ENCODE results near the gene C19orf81. TPM values are rescaled to one million over a fixed set of nuclear protein-coding genes. Genes with fewer than 3 reads are reported as not detected.
A peak's percentile ranks its signal among the peaks of the same experiment; 100 is the strongest.
"Not testable (repeated sequence)": the region's sequence is repeated elsewhere in the genome, so short reads cannot be mapped to it uniquely, and the experiment has no call there.

C19orf81 gene
- total RNA-seq = under 1 TPM in 1 of 5 experiments, not detected in 4; 0.98 TPM
- polyA plus RNA-seq = 1 to 10 TPM in 1 of 2 donors, not detected in 1; 1.0 TPM
- total RNA-seq = not detected

GRCh38 chr19:50649433-50650391 is at the start of gene C19orf81:
C19orf81 (plus strand) TSS chr19:50649445; CDS start chr19:50649445, 0 bp downstream.
- H3K27me3 Mint-ChIP-seq = peaks cover 8 to 54% (median 41%) of the 10 kb centered on the region in 5 donors
- DNase-seq = no peak
- H3K36me3 ChIP-seq (ENCODE audit: control insufficient read depth in 2 of 3, insufficient read depth in 3 of 3, low read length in 3 of 3) = no peaks in the 10 kb centered on the region
- H3K9me3 Mint-ChIP-seq = peaks cover 0 to 35% (median 7%) of the 10 kb centered on the region in 11 donors
- H3K27me3 ChIP-seq (ENCODE audit: control insufficient read depth in 2 of 2, insufficient read depth in 2 of 2, low read length in 2 of 2) = peaks cover 0 to 3% of the 10 kb centered on the region in 2 donors
- H3K4me3 Mint-ChIP-seq = peak within 1 kb of the TSS in 1 of 10 donors; percentile 46
- H3K4me3 ChIP-seq (ENCODE audit: low read length) = no peak within 1 kb of the TSS
- no peak within 1 kb of the TSS for H3K27ac ChIP-seq (ENCODE audit: low read depth, low read length)
- ChIA-PET CTCF (no interaction called here), POLR2A (no interaction called here)
- peaks cover 0 to 2% (median 0%) of the 10 kb centered on the region in 3 experiments for H3K9me3 ChIP-seq (ENCODE audit: control insufficient read depth in 2 of 3, low read length in 3 of 3)
- H3K27ac Mint-ChIP-seq = no peak within 1 kb of the TSS
- no peaks in the 10 kb centered on the region for H3K4me1 ChIP-seq (ENCODE audit: control insufficient read depth in 2 of 2, insufficient read depth in 2 of 2, low read length in 2 of 2)
- H3K36me3 Mint-ChIP-seq = peaks cover 0 to 6% (median 4%) of the 10 kb centered on the region in 5 donors
- intact Hi-C loops (cut with micrococcal nuclease) = no loop called here
- no peak for ATAC-seq
- peaks cover 0 to 3% (median 0%) of the 10 kb centered on the region in 7 donors for H3K4me1 Mint-ChIP-seq

GRCh38 chr19:50601407-50602088 is 47.7 kb upstream of the C19orf81 start:
- H3K36me3 Mint-ChIP-seq = no peaks in the 10 kb centered on the region
- DNase-seq (no peak), ATAC-seq (no peak)
- Histone ChIP-seq H3K9me3 (ENCODE audit: control insufficient read depth in 2 of 3, low read length in 3 of 3) (no peaks in the 10 kb centered on the region), H3K27ac (ENCODE audit: low read depth, low read length) (no peak overlapping the region), H3K4me3 (ENCODE audit: low read length) (no peak overlapping the region), H3K36me3 (ENCODE audit: control insufficient read depth in 2 of 3, insufficient read depth in 3 of 3, low read length in 3 of 3) (no peaks in the 10 kb centered on the region), H3K27me3 (ENCODE audit: control insufficient read depth in 2 of 2, insufficient read depth in 2 of 2, low read length in 2 of 2) (peaks cover 0 to 3% of the 10 kb centered on the region in 2 donors), H3K4me1 (ENCODE audit: control insufficient read depth in 2 of 2, insufficient read depth in 2 of 2, low read length in 2 of 2) (no peaks in the 10 kb centered on the region)
- peaks cover 0 to 5% (median 0%) of the 10 kb centered on the region in 11 donors for H3K9me3 Mint-ChIP-seq
- ChIA-PET POLR2A (no interaction called here), CTCF (no interaction called here)
- H3K27ac Mint-ChIP-seq = no peak overlapping the region
- peaks cover 19 to 43% (median 40%) of the 10 kb centered on the region in 5 donors for H3K27me3 Mint-ChIP-seq
- no peak overlapping the region for H3K4me3 Mint-ChIP-seq
- intact Hi-C loops (cut with micrococcal nuclease) = no loop called here
- H3K4me1 Mint-ChIP-seq = peaks cover 0 to 9% (median 0%) of the 10 kb centered on the region in 7 donors

GRCh38 chr19:50602089-50602422 is 47.2 kb upstream of the C19orf81 start:
- DNase-seq = no peak
- intact Hi-C loops (cut with micrococcal nuclease) = no loop called here
- no peak for ATAC-seq
- Mint-ChIP-seq H3K4me1 (peaks cover 0 to 11% (median under 1%) of the 10 kb centered on the region in 7 donors), H3K4me3 (no peak overlapping the region), H3K9me3 (peaks cover 0 to 5% (median 0%) of the 10 kb centered on the region in 11 donors), H3K27ac (no peak overlapping the region), H3K27me3 (peaks cover 19 to 47% (median 42%) of the 10 kb centered on the region in 5 donors), H3K36me3 (peaks cover 0 to under 1% (median 0%) of the 10 kb centered on the region in 5 donors)
- ChIA-PET CTCF (no interaction called here), POLR2A (no interaction called here)
- Histone ChIP-seq H3K27ac (ENCODE audit: low read depth, low read length) (no peak overlapping the region), H3K4me1 (ENCODE audit: control insufficient read depth in 2 of 2, insufficient read depth in 2 of 2, low read length in 2 of 2) (no peaks in the 10 kb centered on the region), H3K4me3 (ENCODE audit: low read length) (no peak overlapping the region), H3K36me3 (ENCODE audit: control insufficient read depth in 2 of 3, insufficient read depth in 3 of 3, low read length in 3 of 3) (no peaks in the 10 kb centered on the region), H3K27me3 (ENCODE audit: control insufficient read depth in 2 of 2, insufficient read depth in 2 of 2, low read length in 2 of 2) (peaks cover 0 to 3% of the 10 kb centered on the region in 2 donors), H3K9me3 (ENCODE audit: control insufficient read depth in 2 of 3, low read length in 3 of 3) (no peaks in the 10 kb centered on the region)

- Mint-ChIP-seq H3K9me3 (peaks cover 0 to 10% (median under 1%) of the 10 kb centered on the region in 11 donors), H3K27me3 (peaks cover 19 to 52% (median 46%) of the 10 kb centered on the region in 5 donors), H3K27ac (no peak overlapping the region), H3K4me3 (no peak overlapping the region), H3K36me3 (peaks cover 0 to 5% (median 0%) of the 10 kb centered on the region in 5 donors), H3K4me1 (peaks cover 0 to 15% (median 4%) of the 10 kb centered on the region in 7 donors)
- no peak overlapping the region for H3K27ac ChIP-seq (ENCODE audit: low read depth, low read length)
- peaks cover 0 to 3% of the 10 kb centered on the region in 2 donors for H3K27me3 ChIP-seq (ENCODE audit: control insufficient read depth in 2 of 2, insufficient read depth in 2 of 2, low read length in 2 of 2)
- intact Hi-C loops (cut with micrococcal nuclease) = no loop called here
- ChIA-PET POLR2A (no interaction called here), CTCF (no interaction called here)
- H3K36me3 ChIP-seq (ENCODE audit: control insufficient read depth in 2 of 3, insufficient read depth in 3 of 3, low read length in 3 of 3) = no peaks in the 10 kb centered on the region
- ATAC-seq (no peak), DNase-seq (no peak)
- no peaks in the 10 kb centered on the region for H3K9me3 ChIP-seq (ENCODE audit: control insufficient read depth in 2 of 3, low read length in 3 of 3)
- no peaks in the 10 kb centered on the region for H3K4me1 ChIP-seq (ENCODE audit: control insufficient read depth in 2 of 2, insufficient read depth in 2 of 2, low read length in 2 of 2)
- H3K4me3 ChIP-seq (ENCODE audit: low read length) = no peak overlapping the region
These were observed 46.7 kb upstream of the C19orf81 start for GRCh38 chr19:50602496-50602895.

- Histone ChIP-seq H3K27me3 (ENCODE audit: control insufficient read depth in 2 of 2, insufficient read depth in 2 of 2, low read length in 2 of 2) (peaks cover 0 to 3% of the 10 kb centered on the region in 2 donors), H3K4me3 (ENCODE audit: low read length) (no peak overlapping the region), H3K27ac (ENCODE audit: low read depth, low read length) (no peak overlapping the region), H3K4me1 (ENCODE audit: control insufficient read depth in 2 of 2, insufficient read depth in 2 of 2, low read length in 2 of 2) (no peaks in the 10 kb centered on the region), H3K9me3 (ENCODE audit: control insufficient read depth in 2 of 3, low read length in 3 of 3) (no peaks in the 10 kb centered on the region), H3K36me3 (ENCODE audit: control insufficient read depth in 2 of 3, insufficient read depth in 3 of 3, low read length in 3 of 3) (no peaks in the 10 kb centered on the region)
- H3K9me3 Mint-ChIP-seq = peaks cover 0 to 11% (median 3%) of the 10 kb centered on the region in 11 donors
- CTCF ChIA-PET = no interaction called here
- peaks cover 0 to 19% (median 7%) of the 10 kb centered on the region in 7 donors for H3K4me1 Mint-ChIP-seq
- peaks cover 0 to 5% (median 0%) of the 10 kb centered on the region in 5 donors for H3K36me3 Mint-ChIP-seq
- no peak overlapping the region for H3K4me3 Mint-ChIP-seq
- POLR2A ChIA-PET = no interaction called here
- ATAC-seq (no peak), DNase-seq (no peak)
- intact Hi-C loops (cut with micrococcal nuclease) = no loop called here
- H3K27ac Mint-ChIP-seq = no peak overlapping the region
- H3K27me3 Mint-ChIP-seq = peaks cover 19 to 56% (median 46%) of the 10 kb centered on the region in 5 donors
These were observed 46.3 kb upstream of the C19orf81 start for GRCh38 chr19:50602935-50603334.

- H3K27me3 ChIP-seq (ENCODE audit: control insufficient read depth in 2 of 2, insufficient read depth in 2 of 2, low read length in 2 of 2); H3K36me3 ChIP-seq (ENCODE audit: control insufficient read depth in 2 of 3, insufficient read depth in 3 of 3, low read length in 3 of 3); POLR2A ChIA-PET; H3K4me3 ChIP-seq (ENCODE audit: low read length); H3K27ac ChIP-seq (ENCODE audit: low read depth, low read length); H3K4me1 ChIP-seq (ENCODE audit: control insufficient read depth in 2 of 2, insufficient read depth in 2 of 2, low read length in 2 of 2); H3K9me3 ChIP-seq (ENCODE audit: control insufficient read depth in 2 of 3, low read length in 3 of 3); ATAC-seq; H3K27ac Mint-ChIP-seq; CTCF ChIA-PET; H3K4me3 Mint-ChIP-seq; DNase-seq: not testable (repeated sequence)
- Mint-ChIP-seq H3K9me3 (peaks cover 0 to 20% (median 8%) of the 10 kb centered on the region in 11 donors), H3K27me3 (peaks cover 22 to 62% (median 52%) of the 10 kb centered on the region in 5 donors), H3K36me3 (peaks cover 0 to 12% (median 4%) of the 10 kb centered on the region in 5 donors), H3K4me1 (peaks cover 4 to 25% (median 10%) of the 10 kb centered on the region in 7 donors)
- intact Hi-C loops (cut with micrococcal nuclease) = loop anchor here in 1 of 2 donors (5.0 kb wide), 1 partner anchor 178 kb away; no protein-coding TSS in a partner anchor
These were observed 44.8 kb upstream of the C19orf81 start for GRCh38 chr19:50604264-50605073.

All from naive thymus-derived CD4-positive, alpha-beta T cell (primary cell).